Epidermal melanocyte (primary cell): ENCODE results near the gene ACP3.
A peak's percentile ranks its signal among the peaks of the same experiment; 100 is the strongest.

ENCODE experiments used
- DNase-seq: peaks from one replicate; pipeline ENCODE4 v3.0.0; 2011; ENCODE audit warnings: low spot score; ENCODE audit not compliant: insufficient read length

Gene ACP3

GRCh38 chr3:132315851-132316250 is 1.4 kb upstream of the ACP3 start:
- DNase-seq = no peak

- no peak for DNase-seq
Measured at GRCh38 chr3:132318451-132318850, 1.2 kb downstream of the ACP3 start.

GRCh38 chr3:132321304-132321703 is 4.1 kb downstream of the ACP3 start:
- no peak for DNase-seq

- DNase-seq = no peak
Measured at GRCh38 chr3:132325103-132325606, 7.9 kb downstream of the ACP3 start.

GRCh38 chr3:132325634-132326033 is 8.4 kb downstream of the ACP3 start:
- DNase-seq = no peak

- DNase-seq = no peak
Measured at GRCh38 chr3:132326251-132326650, 9.0 kb downstream of the ACP3 start.

GRCh38 chr3:132332082-132332481 is 14.9 kb downstream of the ACP3 start:
- no peak for DNase-seq

- no peak for DNase-seq
Measured at GRCh38 chr3:132332508-132332907, 15.3 kb downstream of the ACP3 start.

- no peak for DNase-seq
Measured at GRCh38 chr3:132341746-132342145, 24.5 kb downstream of the ACP3 start.

GRCh38 chr3:132342183-132342582 is 25.0 kb downstream of the ACP3 start:
- no peak for DNase-seq

GRCh38 chr3:132342610-132343009 is 25.4 kb downstream of the ACP3 start:
- no peak for DNase-seq

- DNase-seq = no peak
Measured at GRCh38 chr3:132343018-132343612, 25.9 kb downstream of the ACP3 start.

GRCh38 chr3:132344666-132345280 is 27.6 kb downstream of the ACP3 start:
- no peak for DNase-seq

GRCh38 chr3:132346841-132347736 is 29.9 kb downstream of the ACP3 start:
- no peak for DNase-seq

GRCh38 chr3:132347811-132348210 is 30.6 kb downstream of the ACP3 start:
- DNase-seq = no peak

GRCh38 chr3:132348531-132348930 is 31.3 kb downstream of the ACP3 start:
- DNase-seq = no peak

GRCh38 chr3:132350814-132351213 is 33.6 kb downstream of the ACP3 start:
- no peak for DNase-seq

- no peak for DNase-seq
Measured at GRCh38 chr3:132351222-132351806, 34.1 kb downstream of the ACP3 start.

GRCh38 chr3:132352556-132353143 is 35.4 kb downstream of the ACP3 start:
- DNase-seq = peak; percentile 58

- no peak for DNase-seq
Measured at GRCh38 chr3:132354916-132355702, 37.9 kb downstream of the ACP3 start.

GRCh38 chr3:132356568-132356967 is 39.4 kb downstream of the ACP3 start:
- no peak for DNase-seq
